IMR-90 (cell line): ENCODE results near the gene TEX44. TPM values are rescaled to one million over a fixed set of nuclear protein-coding genes. Genes with fewer than 3 reads are reported as not detected.

Experiments
- ATAC-seq: fragments of 200-7000 bp; cut with Tn5 transposase; 2 replicates; pipeline ENCODE4 v1.9.1; 2020; ENCODE audit warnings: low read depth, mild to moderate bottlenecking, moderate library complexity
- BruUV-seq: library from RNA; stranded (reverse); fragments of 400-500 nt; replicated peaks from 2 replicates; lab custom pipeline; 2021; lab: Mats Ljungman, UMichigan
- CTCF ChIA-PET: fragments of 300-600 bp; formaldehyde crosslinking; extraction: SDS; loops from one replicate; lab custom pipeline; 2021; ENCODE audit warnings: antibody characterized with exemption; lab: Yijun Ruan, JAX
- POLR2A ChIA-PET: fragments of 300-600 bp; sonication (Branson Sonifier 250); formaldehyde crosslinking; loops from one replicate; lab custom pipeline; 2022; ENCODE audit warnings: antibody characterized with exemption; ENCODE audit not compliant: unreplicated experiment; lab: Charles Lee
- DNase-seq: peaks from one replicate; pipeline ENCODE4 v3.0.0; 2013
- H2AFZ ChIP-seq: replicated peaks from 2 replicates; pipeline ENCODE3; 2013; ENCODE audit warnings: low read length, mild to moderate bottlenecking; ENCODE audit not compliant: poor library complexity
- H2AK5ac ChIP-seq: 2 replicates; pipeline ENCODE4 v1.6.1; 2013; ENCODE audit warnings: low read depth, low read length, inconsistent platforms
- H2AK9ac ChIP-seq: replicated peaks from 2 replicates; pipeline ENCODE3; 2013; ENCODE audit warnings: mild to moderate bottlenecking, low read depth, low read length, moderate library complexity; ENCODE audit not compliant: poor library complexity
- H2BK120ac ChIP-seq: 2 replicates; pipeline ENCODE4 v1.6.1; 2013; ENCODE audit warnings: low read depth, low read length, inconsistent platforms
- H2BK15ac ChIP-seq: 3 replicates; pipeline ENCODE4 v1.6.1; 2013; ENCODE audit warnings: low read depth, low read length, inconsistent platforms
- H2BK20ac ChIP-seq: 2 replicates; pipeline ENCODE4 v1.6.1; 2013; ENCODE audit warnings: low read depth, mild to moderate bottlenecking, inconsistent platforms, low read length, moderate library complexity
- H2BK5ac ChIP-seq: 2 replicates; pipeline ENCODE4 v1.6.1; 2013; ENCODE audit warnings: mild to moderate bottlenecking, low read depth, low read length, inconsistent platforms; ENCODE audit not compliant: poor library complexity, severe bottlenecking
- H3K14ac ChIP-seq: replicated peaks from 2 replicates; pipeline ENCODE4 v1.6.1; 2013; ENCODE audit warnings: low read depth, low read length, inconsistent platforms
- H3K18ac ChIP-seq: 2 replicates; pipeline ENCODE4 v1.6.1; 2013; ENCODE audit warnings: low read depth, low read length, control low read depth
- H3K23ac ChIP-seq: 2 replicates; pipeline ENCODE4 v1.6.1; 2013; ENCODE audit warnings: low read depth, low read length, inconsistent platforms
- H3K27ac ChIP-seq: 2 replicates; pipeline ENCODE4 v1.5.1; 2013; ENCODE audit warnings: mild to moderate bottlenecking, control low read depth, low read length; ENCODE audit not compliant: insufficient read depth
- H3K27me3 ChIP-seq: 2 replicates; pipeline ENCODE4 v1.6.1; 2013; ENCODE audit warnings: low read length; ENCODE audit not compliant: control insufficient read depth, insufficient read depth
- H3K36me3 ChIP-seq: 2 replicates; pipeline ENCODE4 v1.6.1; 2013; ENCODE audit warnings: low read length, mixed read lengths; ENCODE audit not compliant: control insufficient read depth, insufficient read depth
- H3K4ac ChIP-seq: 2 replicates; pipeline ENCODE4 v1.6.1; 2013; ENCODE audit warnings: low read depth, low read length, inconsistent platforms
- H3K4me1 ChIP-seq: 2 replicates; pipeline ENCODE4 v1.6.1; 2013; ENCODE audit warnings: low read length, mixed read lengths; ENCODE audit not compliant: control insufficient read depth, insufficient read depth
- H3K4me2 ChIP-seq: 2 replicates; pipeline ENCODE4 v1.6.1; 2013; ENCODE audit warnings: low read depth, mild to moderate bottlenecking, control low read depth, low read length, moderate library complexity
- H3K4me3 ChIP-seq: 2 replicates; pipeline ENCODE4 v1.5.1; 2013; ENCODE audit warnings: low read depth, mild to moderate bottlenecking, control low read depth, low read length, moderate library complexity; ENCODE audit not compliant: insufficient read depth
- H3K56ac ChIP-seq: 2 replicates; pipeline ENCODE4 v1.6.1; 2013; ENCODE audit warnings: low read length, inconsistent platforms; ENCODE audit not compliant: insufficient read depth; ENCODE audit errors: extremely low read depth
- H3K79me1 ChIP-seq, 2 experiments: 2 replicates each; pipeline ENCODE4 v1.6.1; 2013; ENCODE audit warnings: low read length in 2 of 2, inconsistent platforms in 1 of 2, low read depth in 1 of 2
- H3K9ac ChIP-seq: 2 replicates; pipeline ENCODE4 v1.6.1; 2013; ENCODE audit warnings: low read depth, low read length, control low read depth
- H3K9me1 ChIP-seq: 2 replicates; pipeline ENCODE4 v1.6.1; 2013; ENCODE audit warnings: low read length, inconsistent platforms; ENCODE audit not compliant: insufficient read depth
- H3K9me3 ChIP-seq: 2 replicates; pipeline ENCODE4 v1.6.1; 2013; ENCODE audit warnings: low read length; ENCODE audit not compliant: control insufficient read depth, insufficient read depth
- H4K20me1 ChIP-seq: 2 replicates; pipeline ENCODE4 v1.6.1; 2013; ENCODE audit warnings: low read length, inconsistent platforms; ENCODE audit not compliant: insufficient read depth
- H4K5ac ChIP-seq: 2 replicates; pipeline ENCODE4 v1.6.1; 2013; ENCODE audit warnings: mild to moderate bottlenecking, low read depth, low read length, control low read depth
- H4K8ac ChIP-seq, 2 experiments: 2 replicates each; pipeline ENCODE4 v1.6.1; 2013; ENCODE audit warnings: low read depth in 2 of 2, low read length in 2 of 2, control low read depth in 1 of 2, inconsistent platforms in 1 of 2
- H4K91ac ChIP-seq: 2 replicates; pipeline ENCODE4 v1.6.1; 2013; ENCODE audit warnings: low read depth, low read length, inconsistent platforms; ENCODE audit not compliant: insufficient read depth
- BHLHE40 ChIP-seq: fragments of 150-350 bp; IDR thresholded peaks from 2 replicates; pipeline ENCODE4 v1.6.1; 2016; ENCODE audit warnings: mild to moderate bottlenecking, low read depth, low read length
- CEBPB ChIP-seq: IDR thresholded peaks from 2 replicates; pipeline ENCODE4 v1.6.1; 2012; ENCODE audit warnings: low read depth, low read length, improper control_type of control experiment
- CHD1 ChIP-seq: IDR thresholded peaks from 2 replicates; pipeline ENCODE4 v1.6.1; 2012; ENCODE audit warnings: low read depth, low read length, improper control_type of control experiment
- FOS ChIP-seq: fragments of 150-350 bp; IDR thresholded peaks from 2 replicates; pipeline ENCODE4 v1.6.1; 2016; ENCODE audit warnings: low read depth, low read length
- MAFK ChIP-seq: IDR thresholded peaks from 2 replicates; pipeline ENCODE4 v1.6.1; 2012; ENCODE audit warnings: low read depth, low read length, improper control_type of control experiment
- MAZ ChIP-seq: IDR thresholded peaks from 2 replicates; pipeline ENCODE4 v1.6.1; 2012; ENCODE audit warnings: low read depth, mild to moderate bottlenecking, low read length, improper control_type of control experiment, moderate library complexity, borderline replicate concordance
- MXI1 ChIP-seq: IDR thresholded peaks from 2 replicates; pipeline ENCODE4 v1.6.1; 2012; ENCODE audit warnings: low read depth, mild to moderate bottlenecking, low read length, moderate library complexity, borderline replicate concordance
- NFE2L2 ChIP-seq: fragments of 150-350 bp; IDR thresholded peaks from 2 replicates; pipeline ENCODE4 v1.6.1; 2016; ENCODE audit warnings: low read depth, mild to moderate bottlenecking, low read length
- POLR2A ChIP-seq: IDR thresholded peaks from 2 replicates; pipeline ENCODE4 v1.6.1; 2012; ENCODE audit warnings: mild to moderate bottlenecking, low read depth, low read length
- RAD21 ChIP-seq: IDR thresholded peaks from 2 replicates; pipeline ENCODE4 v1.6.1; 2012; ENCODE audit warnings: low read length, improper control_type of control experiment
- RCOR1 ChIP-seq: IDR thresholded peaks from 2 replicates; pipeline ENCODE4 v1.6.1; 2012; ENCODE audit warnings: mild to moderate bottlenecking, low read length, improper control_type of control experiment; ENCODE audit not compliant: insufficient replicate concordance
- RFX5 ChIP-seq: IDR thresholded peaks from 2 replicates; pipeline ENCODE4 v1.8.0; 2012; ENCODE audit warnings: low read depth, mild to moderate bottlenecking, low read length, moderate library complexity
- SMC3 ChIP-seq: fragments of 150-350 bp; IDR thresholded peaks from 2 replicates; pipeline ENCODE4 v1.6.1; 2016; ENCODE audit warnings: low read depth, mild to moderate bottlenecking, antibody characterized with exemption, low read length, moderate library complexity
- WGBS, 2 experiments: methylation state at CpG; one replicate each; pipeline versions ENCODE4 v1.1.5 to v1.1.7; 2013; ENCODE audit warnings: missing lambda C conversion rate in 2 of 2; ENCODE audit not compliant: insufficient read length in 1 of 2; ENCODE audit errors: extremely low coverage in 2 of 2; 5-methylcytosine and 5-hydroxymethylcytosine counted together
- dilution Hi-C: fragments of 300-500 bp; cut with HindIII; formaldehyde crosslinking; loops from one replicate; pipeline ENCODE4 v1.14.3; 2018; ENCODE audit warnings: low sequenced_read_pairs; ENCODE audit not compliant: unreplicated experiment
- in situ Hi-C: fragments of 300-500 bp; cut with MboI; formaldehyde crosslinking; loops from 3 replicates; pipeline ENCODE4 v1.14.3; 2019; ENCODE audit warnings: low sequenced_read_pairs, inconsistent platforms, mixed read lengths
- intact Hi-C: fragments of 100-400 bp; cut with micrococcal nuclease; formaldehyde crosslinking; loops from 2 replicates; pipeline ENCODE4 v1.10.0; 2022
- polyA plus RNA-seq, 3 experiments: library from polyadenylated mRNA; depleted of rRNA; stranded (reverse); fragments of >200 nt; gene quantifications; 2 replicates each; pipeline ENCODE4 v1.2.3, GENCODE V29; 2012; ENCODE audit warnings: low replicate concordance in 1 of 3
- total RNA-seq: library from RNA; depleted of rRNA; stranded (reverse); fragments of >200 nt; gene quantifications from 2 replicates; pipeline ENCODE4 v1.2.3, GENCODE V29; 2012
- TF ChIP-seq, protein P1 (sequence below): conservative IDR thresholded peaks from 2 replicates; pipeline ENCODE4 v1.5.1; 2012; ENCODE audit warnings: mild to moderate bottlenecking, low read depth, low read length, improper control_type of control experiment
- TF ChIP-seq, protein P2 (sequence below): fragments of 150-350 bp; IDR thresholded peaks from 2 replicates; pipeline ENCODE4 v1.6.1; 2017; ENCODE audit warnings: mild to moderate bottlenecking, antibody characterized with exemption, low read length, low read depth
- TF ChIP-seq, protein P3 (sequence below): fragments of 150-350 bp; IDR thresholded peaks from 2 replicates; pipeline ENCODE4 v1.6.1; 2016; ENCODE audit warnings: low read depth, mild to moderate bottlenecking, low read length, moderate library complexity, borderline replicate concordance

The TEX44 gene
- total and polyA plus RNA-seq, 2 of the 4 experiments (the other 2 are of a cell fraction) = not detected

DNA sequence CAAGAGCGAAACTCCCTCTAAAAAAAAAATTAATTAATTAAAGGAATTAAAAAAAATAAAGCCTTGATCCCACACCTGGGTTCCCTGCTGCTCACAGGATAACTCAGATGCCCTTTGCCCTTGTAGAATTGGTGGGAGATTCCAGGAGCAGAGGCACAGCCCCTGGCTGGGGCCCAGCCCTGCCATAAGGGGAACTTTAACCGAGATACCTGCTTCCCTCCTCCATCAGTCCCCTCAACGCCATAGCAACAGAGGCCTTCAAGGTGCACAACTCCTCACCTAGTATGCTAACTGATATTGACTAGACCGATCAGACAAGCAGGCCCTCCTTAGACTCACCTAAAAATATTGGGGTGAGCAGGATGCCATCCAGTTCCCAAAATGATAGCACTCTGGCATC, 23.6 kb downstream of the TEX44 start:
- no peak overlapping the region for H3K4ac ChIP-seq

More for the DNA sequence above, 23.6 kb downstream of the TEX44 start:
- H3K27ac ChIP-seq = no peak overlapping the region
- H3K14ac ChIP-seq = no peak overlapping the region
- dilution Hi-C loops = no loop called here
- H3K4me3 ChIP-seq = no peak overlapping the region
- no peak overlapping the region for H2BK120ac ChIP-seq
- TF ChIP-seq RCOR1 (no peak), FOS (no peak), CEBPB (no peak), RFX5 (no peak), RAD21 (no peak), MAZ (no peak), SMC3 (no peak), NFE2L2 (no peak), BHLHE40 (no peak), POLR2A (no peak), MAFK (no peak), CHD1 (no peak), MXI1 (no peak)
- TF ChIP-seq, protein P1, sequence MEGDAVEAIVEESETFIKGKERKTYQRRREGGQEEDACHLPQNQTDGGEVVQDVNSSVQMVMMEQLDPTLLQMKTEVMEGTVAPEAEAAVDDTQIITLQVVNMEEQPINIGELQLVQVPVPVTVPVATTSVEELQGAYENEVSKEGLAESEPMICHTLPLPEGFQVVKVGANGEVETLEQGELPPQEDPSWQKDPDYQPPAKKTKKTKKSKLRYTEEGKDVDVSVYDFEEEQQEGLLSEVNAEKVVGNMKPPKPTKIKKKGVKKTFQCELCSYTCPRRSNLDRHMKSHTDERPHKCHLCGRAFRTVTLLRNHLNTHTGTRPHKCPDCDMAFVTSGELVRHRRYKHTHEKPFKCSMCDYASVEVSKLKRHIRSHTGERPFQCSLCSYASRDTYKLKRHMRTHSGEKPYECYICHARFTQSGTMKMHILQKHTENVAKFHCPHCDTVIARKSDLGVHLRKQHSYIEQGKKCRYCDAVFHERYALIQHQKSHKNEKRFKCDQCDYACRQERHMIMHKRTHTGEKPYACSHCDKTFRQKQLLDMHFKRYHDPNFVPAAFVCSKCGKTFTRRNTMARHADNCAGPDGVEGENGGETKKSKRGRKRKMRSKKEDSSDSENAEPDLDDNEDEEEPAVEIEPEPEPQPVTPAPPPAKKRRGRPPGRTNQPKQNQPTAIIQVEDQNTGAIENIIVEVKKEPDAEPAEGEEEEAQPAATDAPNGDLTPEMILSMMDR = no peak
- TF ChIP-seq, protein P2, sequence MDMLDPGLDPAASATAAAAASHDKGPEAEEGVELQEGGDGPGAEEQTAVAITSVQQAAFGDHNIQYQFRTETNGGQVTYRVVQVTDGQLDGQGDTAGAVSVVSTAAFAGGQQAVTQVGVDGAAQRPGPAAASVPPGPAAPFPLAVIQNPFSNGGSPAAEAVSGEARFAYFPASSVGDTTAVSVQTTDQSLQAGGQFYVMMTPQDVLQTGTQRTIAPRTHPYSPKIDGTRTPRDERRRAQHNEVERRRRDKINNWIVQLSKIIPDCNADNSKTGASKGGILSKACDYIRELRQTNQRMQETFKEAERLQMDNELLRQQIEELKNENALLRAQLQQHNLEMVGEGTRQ = no peak
- TF ChIP-seq, protein P3, sequence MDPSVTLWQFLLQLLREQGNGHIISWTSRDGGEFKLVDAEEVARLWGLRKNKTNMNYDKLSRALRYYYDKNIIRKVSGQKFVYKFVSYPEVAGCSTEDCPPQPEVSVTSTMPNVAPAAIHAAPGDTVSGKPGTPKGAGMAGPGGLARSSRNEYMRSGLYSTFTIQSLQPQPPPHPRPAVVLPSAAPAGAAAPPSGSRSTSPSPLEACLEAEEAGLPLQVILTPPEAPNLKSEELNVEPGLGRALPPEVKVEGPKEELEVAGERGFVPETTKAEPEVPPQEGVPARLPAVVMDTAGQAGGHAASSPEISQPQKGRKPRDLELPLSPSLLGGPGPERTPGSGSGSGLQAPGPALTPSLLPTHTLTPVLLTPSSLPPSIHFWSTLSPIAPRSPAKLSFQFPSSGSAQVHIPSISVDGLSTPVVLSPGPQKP = no peak
- H3K23ac ChIP-seq = no peak overlapping the region
- H4K20me1 ChIP-seq = no peaks in the 10 kb centered on the region
- H2BK20ac ChIP-seq = no peak overlapping the region
- H2AK5ac ChIP-seq = no peak overlapping the region
- no peak overlapping the region for H4K91ac ChIP-seq
- no peak overlapping the region for H3K9ac ChIP-seq
- H3K9me1 ChIP-seq = peaks cover 11% of the 10 kb centered on the region; the same call in 1 of the 2 replicates
- no peaks in the 10 kb centered on the region; a peak in 1 of 4 replicates for H3K79me1 ChIP-seq
- ATAC-seq (no peak), DNase-seq (no peak)
- H3K9me3 ChIP-seq = no peaks in the 10 kb centered on the region
- ChIA-PET CTCF (interaction anchor here (0.7 kb wide), 1 partner anchor 65 kb away, joined by 3 read pairs; no protein-coding TSS in a partner anchor), POLR2A (no interaction called here)
- intact Hi-C loops = no loop called here
- no peak overlapping the region for H3K4me2 ChIP-seq
- H2AFZ ChIP-seq = no peak overlapping the region
- H3K56ac ChIP-seq = no peak overlapping the region
- no peak overlapping the region for H2BK15ac ChIP-seq
- no peaks in the 10 kb centered on the region for H3K27me3 ChIP-seq
- H2AK9ac ChIP-seq = no peak overlapping the region
- H3K18ac ChIP-seq = no peak overlapping the region
- no peaks in the 10 kb centered on the region for H3K36me3 ChIP-seq
- H2BK5ac ChIP-seq = no peak overlapping the region
- no peak overlapping the region for H4K8ac ChIP-seq
- peaks cover 24% of the 10 kb centered on the region for H3K4me1 ChIP-seq
- H4K5ac ChIP-seq = no peak overlapping the region
- in situ Hi-C loops = no loop called here
- no TSS peak for BruUV-seq
- no CpG with 5 or more reads among the region's 4 CpGs for WGBS, 2 experiments
